GM12878 (cell line): ENCODE measurements around the gene ROCK1.
A peak's percentile ranks its signal among the peaks of the same experiment; 100 is the strongest.

ENCODE experiments used
- BCL3 ChIP-seq: IDR thresholded peaks from 2 replicates; pipeline ENCODE4 v1.6.1; 2011; ENCODE audit warnings: borderline replicate concordance, low read depth, mild to moderate bottlenecking, moderate library complexity, low read length; ENCODE audit not compliant: insufficient read depth, poor library complexity, severe bottlenecking
- BHLHE40 ChIP-seq, 2 experiments: fragments of 450-650 bp in 1 of 2; IDR thresholded peaks; 2 replicates each; pipeline ENCODE4 v1.6.1; 2011 to 2017; ENCODE audit warnings: low read depth in 2 of 2, borderline replicate concordance in 1 of 2, improper control_type of control experiment in 1 of 2, low read length in 1 of 2, mild to moderate bottlenecking in 1 of 2
- CEBPZ ChIP-seq: fragments of 150-350 bp; IDR thresholded peaks from 2 replicates; pipeline ENCODE4 v1.6.1; 2016; ENCODE audit warnings: low read depth, low read length
- CTCF ChIP-seq, 3 experiments: IDR thresholded peaks in 2 of 3; conservative IDR thresholded peaks in 1 of 3; 2 replicates each; pipeline ENCODE4 v1.5.1; 2011; ENCODE audit warnings: low read depth in 3 of 3, low read length in 3 of 3, mild to moderate bottlenecking in 3 of 3, control low read depth in 2 of 3, moderate library complexity in 2 of 3, inconsistent platforms in 1 of 3, mixed read lengths in 1 of 3; ENCODE audit not compliant: control insufficient read depth in 2 of 3, insufficient read depth in 1 of 3; ENCODE audit errors: extremely low read depth in 1 of 3
- E2F4 ChIP-seq: IDR thresholded peaks from 2 replicates; pipeline ENCODE4 v1.6.1; 2012; ENCODE audit warnings: low read depth, low read length, improper control_type of control experiment
- E4F1 ChIP-seq: fragments of 450-650 bp; IDR thresholded peaks from 2 replicates; pipeline ENCODE4 v1.6.1; 2018; ENCODE audit warnings: borderline replicate concordance, mild to moderate bottlenecking; ENCODE audit not compliant: partially characterized antibody
- ELK1 ChIP-seq: IDR thresholded peaks from 2 replicates; pipeline ENCODE4 v1.6.1; 2012; ENCODE audit warnings: low read depth, low read length, improper control_type of control experiment
- JUND ChIP-seq: IDR thresholded peaks from 2 replicates; pipeline ENCODE4 v1.6.1; 2012; ENCODE audit warnings: low read depth, mild to moderate bottlenecking, low read length, improper control_type of control experiment, moderate library complexity
- KAT2A ChIP-seq: conservative IDR thresholded peaks from 2 replicates; pipeline ENCODE4 v1.6.1; 2011; ENCODE audit warnings: low read depth, low read length; ENCODE audit not compliant: control insufficient read depth
- MXI1 ChIP-seq: fragments of 150-350 bp; IDR thresholded peaks from 2 replicates; pipeline ENCODE4 v1.6.1; 2011; ENCODE audit warnings: low read depth, mild to moderate bottlenecking, inconsistent platforms, low read length, improper control_type of control experiment
- POLR2A ChIP-seq: IDR thresholded peaks from 2 replicates; pipeline ENCODE4 v1.6.1; 2011; ENCODE audit warnings: low read depth, mild to moderate bottlenecking, low read length
- SPI1 ChIP-seq: IDR thresholded peaks from 2 replicates; pipeline ENCODE4 v1.6.1; 2011; ENCODE audit warnings: low read depth, mild to moderate bottlenecking, low read length, moderate library complexity, borderline replicate concordance; ENCODE audit not compliant: insufficient read depth
- USF1 ChIP-seq: IDR thresholded peaks from 2 replicates; pipeline ENCODE4 v1.6.1; 2011; ENCODE audit warnings: borderline replicate concordance, low read depth, mild to moderate bottlenecking, moderate library complexity, mixed read lengths, low read length; ENCODE audit not compliant: insufficient read depth; ENCODE audit errors: extremely low read length
- ZBTB33 ChIP-seq: fragments of 450-650 bp; IDR thresholded peaks from 2 replicates; pipeline ENCODE4 v1.6.1; 2017; ENCODE audit warnings: mild to moderate bottlenecking

GRCh38 chr18:20971886-20972267 lies 139.7 kb downstream of the ROCK1 start:
- TF ChIP-seq CEBPZ (no peak), E2F4 (no peak), JUND (no peak), POLR2A (no peak), ELK1 (no peak), KAT2A (no peak), USF1 (no peak), BCL3 (no peak), BHLHE40 (IDR thresholded peaks at IDR 0.05; ENCODE audit: borderline replicate concordance in 1 of 2, low read depth in 2 of 2, low read length in 1 of 2) (no peak), E4F1 (no peak), CTCF (IDR thresholded peaks at IDR 0.05 in 2 of 3, conservative IDR thresholded peaks at IDR 0.05 in 1 of 3; ENCODE audit: control insufficient read depth in 2 of 3, extremely low read depth in 1 of 3, insufficient read depth in 1 of 3, low read depth in 3 of 3, low read length in 3 of 3) (peak; percentile 26 to 50 (median 49); a peak in 4 of 6 replicates), MXI1 (no peak), SPI1 (no peak), ZBTB33 (no peak)
